GM06990 (cell line): ENCODE data around the gene EEPD1.
A peak's percentile ranks its signal among the peaks of the same experiment; 100 is the strongest.

ENCODE experiments used
- DNase-seq: peaks from one replicate; pipeline ENCODE4 v3.0.0-alpha.2; 2011; ENCODE audit not compliant: insufficient read length; ENCODE audit errors: extremely low read depth
- H3K27me3 ChIP-seq: replicated peaks from 2 replicates; pipeline ENCODE4 v1.6.0; 2011; ENCODE audit warnings: low read length; ENCODE audit not compliant: control insufficient read depth, insufficient read depth
- H3K36me3 ChIP-seq: 2 replicates; pipeline ENCODE4 v1.5.1; 2011; ENCODE audit warnings: low read length; ENCODE audit not compliant: control insufficient read depth, insufficient read depth
- H3K4me3 ChIP-seq: replicated peaks from 2 replicates; pipeline ENCODE4 v1.5.1; 2011; ENCODE audit warnings: low read depth, mild to moderate bottlenecking, control low read depth, low read length
- TF ChIP-seq, protein P1 (sequence below): IDR thresholded peaks from 2 replicates; pipeline ENCODE4 v1.5.1; 2011; ENCODE audit warnings: low read length, control low read depth, mild to moderate bottlenecking, inconsistent platforms; ENCODE audit not compliant: insufficient read depth, poor library complexity, severe bottlenecking

Gene EEPD1

GRCh38 chr7:36279200-36279925 lies 126.3 kb downstream of the EEPD1 start:
- no peak overlapping the region for H3K4me3 ChIP-seq
- peak; percentile 44 for DNase-seq
- TF ChIP-seq, protein P1, sequence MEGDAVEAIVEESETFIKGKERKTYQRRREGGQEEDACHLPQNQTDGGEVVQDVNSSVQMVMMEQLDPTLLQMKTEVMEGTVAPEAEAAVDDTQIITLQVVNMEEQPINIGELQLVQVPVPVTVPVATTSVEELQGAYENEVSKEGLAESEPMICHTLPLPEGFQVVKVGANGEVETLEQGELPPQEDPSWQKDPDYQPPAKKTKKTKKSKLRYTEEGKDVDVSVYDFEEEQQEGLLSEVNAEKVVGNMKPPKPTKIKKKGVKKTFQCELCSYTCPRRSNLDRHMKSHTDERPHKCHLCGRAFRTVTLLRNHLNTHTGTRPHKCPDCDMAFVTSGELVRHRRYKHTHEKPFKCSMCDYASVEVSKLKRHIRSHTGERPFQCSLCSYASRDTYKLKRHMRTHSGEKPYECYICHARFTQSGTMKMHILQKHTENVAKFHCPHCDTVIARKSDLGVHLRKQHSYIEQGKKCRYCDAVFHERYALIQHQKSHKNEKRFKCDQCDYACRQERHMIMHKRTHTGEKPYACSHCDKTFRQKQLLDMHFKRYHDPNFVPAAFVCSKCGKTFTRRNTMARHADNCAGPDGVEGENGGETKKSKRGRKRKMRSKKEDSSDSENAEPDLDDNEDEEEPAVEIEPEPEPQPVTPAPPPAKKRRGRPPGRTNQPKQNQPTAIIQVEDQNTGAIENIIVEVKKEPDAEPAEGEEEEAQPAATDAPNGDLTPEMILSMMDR, result no peak
- H3K27me3 ChIP-seq, result no peaks in the 10 kb centered on the region
- no peaks in the 10 kb centered on the region for H3K36me3 ChIP-seq

GRCh38 chr7:36279926-36280315 lies 126.9 kb downstream of the EEPD1 start:
- Histone ChIP-seq H3K36me3 (no peaks in the 10 kb centered on the region), H3K4me3 (no peak overlapping the region), H3K27me3 (no peaks in the 10 kb centered on the region)
- TF ChIP-seq, protein P1, result no peak
- DNase-seq, result no peak

GRCh38 chr7:36280840-36281812 lies 128.1 kb downstream of the EEPD1 start:
- TF ChIP-seq, protein P1, result no peak
- no peaks in the 10 kb centered on the region for H3K36me3 ChIP-seq
- DNase-seq, result peak; percentile 33
- no peaks in the 10 kb centered on the region for H3K27me3 ChIP-seq
- H3K4me3 ChIP-seq, result no peak overlapping the region

DNA sequence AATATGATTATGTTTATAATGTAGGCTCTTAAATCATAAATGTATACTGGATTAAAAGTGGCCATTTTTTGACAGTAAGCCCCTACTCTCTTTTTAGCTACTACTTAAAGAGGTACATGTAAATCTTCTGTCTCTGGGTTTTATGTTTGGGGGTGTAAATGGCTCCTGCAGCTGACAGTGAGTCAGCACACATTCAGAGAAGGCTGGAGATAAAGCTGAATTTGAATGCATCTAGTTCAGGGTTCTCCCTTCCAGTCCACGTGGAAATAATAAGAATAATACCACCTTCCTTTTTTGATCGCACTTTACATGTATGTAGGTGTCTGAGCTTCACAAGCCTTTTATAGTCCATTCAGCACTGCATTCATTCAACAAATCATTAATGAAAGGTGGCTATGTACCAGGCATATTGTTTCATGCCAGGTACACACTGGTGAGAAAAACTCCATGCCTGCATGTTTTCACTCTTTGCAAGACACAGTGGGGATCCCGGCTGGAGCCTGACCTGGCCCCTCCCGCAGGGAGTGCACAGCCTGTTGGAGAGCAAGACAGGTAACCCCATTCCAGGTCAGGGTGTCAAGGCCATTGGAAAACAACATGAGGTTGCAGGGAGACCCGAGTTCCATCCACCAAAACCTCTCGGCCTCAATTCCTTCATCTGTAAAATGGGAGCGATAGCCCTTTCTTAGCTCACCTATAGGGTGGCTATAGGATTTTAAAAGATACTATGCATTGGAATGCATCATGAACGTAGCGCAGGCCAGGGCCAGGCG lies 129.1 kb downstream of the EEPD1 start:
- Histone ChIP-seq H3K4me3 (no peak overlapping the region), H3K27me3 (no peaks in the 10 kb centered on the region), H3K36me3 (no peaks in the 10 kb centered on the region)
- TF ChIP-seq, protein P1, result no peak
- DNase-seq, result no peak

DNA sequence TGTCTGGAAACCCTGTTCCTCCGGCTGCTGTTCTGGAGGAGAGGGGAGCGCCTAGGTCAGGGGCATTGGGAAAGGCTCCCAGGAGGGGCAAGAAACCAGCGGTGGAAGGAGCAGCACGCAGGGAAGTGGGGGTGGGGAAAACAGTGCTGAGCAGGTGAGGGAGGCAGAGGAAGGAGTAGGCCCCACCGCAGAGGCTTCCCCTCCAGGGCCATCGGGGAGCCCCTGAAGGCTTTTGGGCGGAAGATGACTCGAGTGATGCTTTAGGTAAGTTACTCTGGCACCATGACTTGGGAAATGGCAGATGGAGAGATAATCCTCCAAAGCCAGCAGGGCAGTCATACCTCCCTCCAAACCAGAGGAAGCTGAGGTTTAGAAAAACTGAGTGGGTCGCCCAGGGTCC lies 130.1 kb downstream of the EEPD1 start:
- Histone ChIP-seq H3K27me3 (no peaks in the 10 kb centered on the region), H3K36me3 (no peaks in the 10 kb centered on the region), H3K4me3 (no peak overlapping the region)
- DNase-seq, result no peak
- TF ChIP-seq, protein P1, result no peak
